OCI-LY7 (cell line): ENCODE data around the gene NUDT17. TPM values are rescaled to one million over a fixed set of nuclear protein-coding genes. Genes with fewer than 3 reads are reported as not detected.

Source experiments
- BruUV-seq: library from RNA; stranded (reverse); fragments of 400-500 nt; replicated peaks from 2 replicates; lab custom pipeline; 2021; lab: Mats Ljungman, UMichigan
- CTCF ChIA-PET: fragments of 300-600 bp; sonication (Branson Sonifier 250); formaldehyde crosslinking; loops from one replicate; lab custom pipeline; 2022; ENCODE audit warnings: antibody characterized with exemption; ENCODE audit not compliant: unreplicated experiment; lab: Charles Lee
- POLR2A ChIA-PET: fragments of 300-600 bp; sonication (Branson Sonifier 250); formaldehyde crosslinking; loops from one replicate; lab custom pipeline; 2022; ENCODE audit warnings: antibody characterized with exemption; lab: Charles Lee
- DNase-seq: peaks from one replicate; pipeline ENCODE4 v3.0.0-alpha.2; 2015; ENCODE audit warnings: low spot score
- H2AFZ ChIP-seq: fragments of 200-600 bp; sonication (generic), shearing (Covaris generic); 2 replicates; pipeline ENCODE4 v1.6.1; 2014; ENCODE audit warnings: mild to moderate bottlenecking, antibody characterized with exemption, low read length, moderate library complexity
- H3K27ac ChIP-seq: fragments of 200-600 bp; sonication (generic); 2 replicates; pipeline ENCODE4 v1.5.1; 2014; ENCODE audit warnings: mixed run types, low read depth, mild to moderate bottlenecking, moderate library complexity, low read length, inconsistent platforms; ENCODE audit not compliant: poor library complexity, severe bottlenecking
- H3K36me3 ChIP-seq: fragments of 200-600 bp; sonication (generic); 2 replicates; pipeline ENCODE4 v1.6.1; 2014; ENCODE audit warnings: mild to moderate bottlenecking, antibody characterized with exemption, low read length, moderate library complexity, mixed read lengths; ENCODE audit not compliant: insufficient read depth
- H3K4me1 ChIP-seq: fragments of 200-600 bp; sonication (generic); 2 replicates; pipeline ENCODE4 v1.5.1; 2014; ENCODE audit warnings: mild to moderate bottlenecking, low read length; ENCODE audit not compliant: insufficient read depth, poor library complexity, severe bottlenecking
- H3K4me2 ChIP-seq: fragments of 200-600 bp; sonication (generic); 2 replicates; pipeline ENCODE4 v1.6.1; 2014; ENCODE audit warnings: mild to moderate bottlenecking, low read length
- H3K4me3 ChIP-seq: fragments of 200-600 bp; sonication (generic); 2 replicates; pipeline ENCODE4 v1.5.1; 2014; ENCODE audit warnings: mild to moderate bottlenecking, low read depth, low read length; ENCODE audit not compliant: poor library complexity, severe bottlenecking
- H3K79me2 ChIP-seq: fragments of 200-600 bp; sonication (generic); 2 replicates; pipeline ENCODE4 v1.6.1; 2016; ENCODE audit warnings: low read depth, mild to moderate bottlenecking, low read length, moderate library complexity, mixed read lengths; ENCODE audit not compliant: insufficient read depth
- H3K9me2 ChIP-seq: fragments of 200-600 bp; sonication (generic); 2 replicates; pipeline ENCODE4 v1.6.1; 2016; ENCODE audit warnings: mild to moderate bottlenecking, low read length, mixed read lengths; ENCODE audit not compliant: insufficient read depth
- H3K9me3 ChIP-seq: fragments of 200-600 bp; sonication (generic); 2 replicates; pipeline ENCODE4 v1.6.1; 2014; ENCODE audit warnings: mild to moderate bottlenecking, mixed run types, low read length, mixed read lengths
- H4K20me1 ChIP-seq: fragments of 200-600 bp; sonication (generic); 2 replicates; pipeline ENCODE4 v1.6.1; 2014; ENCODE audit warnings: mild to moderate bottlenecking, antibody characterized with exemption, low read length, moderate library complexity, mixed read lengths; ENCODE audit not compliant: insufficient read depth
- CTCF ChIP-seq: fragments of 200-600 bp; sonication (generic); conservative IDR thresholded peaks from 2 replicates; pipeline ENCODE4 v1.5.1; 2014; ENCODE audit warnings: mild to moderate bottlenecking, antibody characterized with exemption, low read length, moderate library complexity, mixed read lengths
- EZH2phosphoT487 ChIP-seq: fragments of 200-600 bp; sonication (generic); IDR thresholded peaks from 2 replicates; pipeline ENCODE4 v1.6.1; 2018; ENCODE audit warnings: low read depth, borderline replicate concordance, mild to moderate bottlenecking, mixed run types, antibody characterized with exemption, low read length, moderate library complexity, mixed read lengths
- intact Hi-C: fragments of 100-400 bp; cut with micrococcal nuclease; formaldehyde crosslinking; loops from one replicate; pipeline ENCODE4 v1.10.0; 2022; ENCODE audit not compliant: unreplicated experiment
- total RNA-seq, 2 experiments: library from RNA; depleted of rRNA in 1 of 2; stranded (reverse); fragments of >200 nt in 1 of 2; shearing (Covaris generic) in 1 of 2; gene quantifications; 2 replicates each; pipeline ENCODE4 v1.2.3, GENCODE V29; 2014 to 2022

Gene NUDT17
- total RNA-seq, 2 experiments from 2014 or later: 16.9 to 39.3 TPM

DNA sequence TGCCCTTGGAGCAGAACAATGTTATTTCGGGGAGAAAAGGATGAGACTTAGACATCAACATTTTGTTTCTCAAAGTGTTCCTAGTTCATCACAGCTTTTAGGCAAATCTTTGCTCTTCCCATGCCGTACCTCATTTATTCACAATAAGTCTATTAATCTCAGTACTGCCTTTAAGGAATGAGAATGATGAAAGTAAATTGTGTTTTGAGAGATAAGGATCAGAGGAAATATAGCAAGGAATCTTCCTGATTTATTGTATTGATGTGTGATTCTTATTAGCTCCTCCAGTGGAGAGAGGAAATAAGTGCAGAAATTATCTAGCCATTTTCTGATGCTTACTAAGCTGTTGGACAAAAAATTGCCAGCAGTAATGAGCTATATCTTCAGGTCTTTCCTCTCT is 19.4 kb upstream of the NUDT17 start:
- CTCF ChIA-PET: interaction anchor here (0.9 to 2.0 kb wide), 2 partner anchors 15 to 19 kb away, joined by 4 to 7 read pairs; no protein-coding TSS in a partner anchor
- no TSS peak for BruUV-seq

GRCh38 chr1:145827966-145828365 is 17.5 kb upstream of the NUDT17 start:
- BruUV-seq: TSS peak; percentile 83
- peaks cover 10% of the 10 kb centered on the region; the same call in 1 of the 2 replicates for H4K20me1 ChIP-seq
- peak overlapping the region; percentile 7 for H3K4me2 ChIP-seq
- TF ChIP-seq EZH2phosphoT487 (no peak), CTCF (no peak)
- H3K4me1 ChIP-seq: peaks cover 41% of the 10 kb centered on the region
- no peak overlapping the region for H2AFZ ChIP-seq
- peak overlapping the region; percentile 73 for H3K27ac ChIP-seq
- ChIA-PET CTCF (interaction anchor here (0.8 to 2.3 kb wide), 3 partner anchors 17 to 81 kb away, joined by 3 to 12 read pairs (median 3); partner anchors contain the start of gene NUDT17), POLR2A (interaction anchor here (0.7 to 4.1 kb wide), 10 partner anchors 10 to 210 kb away, joined by 3 to 32 read pairs (median 4); partner anchors contain the start of genes LIX1L, NUDT17, PIAS3 and RBM8A)
- H3K4me3 ChIP-seq: peak overlapping the region; percentile 3
- no peaks in the 10 kb centered on the region for H3K9me3 ChIP-seq
- intact Hi-C loops: loop anchor here (2.0 kb wide), 2 partner anchors 17 to 31 kb away; partner anchors contain the start of genes NUDT17 and PIAS3
- peaks cover 36% of the 10 kb centered on the region for H3K79me2 ChIP-seq
- no peaks in the 10 kb centered on the region for H3K9me2 ChIP-seq
- peak; percentile 33 for DNase-seq
- peaks cover 75% of the 10 kb centered on the region for H3K36me3 ChIP-seq

More for the DNA sequence above, 19.4 kb upstream of the NUDT17 start:
- Histone ChIP-seq H3K27ac (peak overlapping the region; percentile 7), H3K4me1 (peaks cover 41% of the 10 kb centered on the region), H3K9me3 (no peaks in the 10 kb centered on the region), H2AFZ (no peak overlapping the region), H3K36me3 (peaks cover 58% of the 10 kb centered on the region), H3K4me2 (peak overlapping the region; percentile 95), H3K9me2 (no peaks in the 10 kb centered on the region), H3K79me2 (peaks cover 36% of the 10 kb centered on the region), H3K4me3 (peak overlapping the region; percentile 89), H4K20me1 (peaks cover 10% of the 10 kb centered on the region; the same call in 1 of the 2 replicates)
- intact Hi-C loops: no loop called here
- no peak for TF ChIP-seq EZH2phosphoT487
- TF ChIP-seq CTCF: peak; percentile 66
- DNase-seq: no peak
- POLR2A ChIA-PET: interaction anchor here (0.5 to 4.1 kb wide), 9 partner anchors 13 to 1782 kb away, joined by 3 to 32 read pairs (median 5); partner anchors contain the start of genes ANKRD34A, NUDT17, PIAS3 and POLR3GL
